Common myeloid progenitor, CD34-positive (primary cell): ENCODE results near the gene RIPOR3.

Experiments
- CTCF ChIA-PET: fragments of 350-600 bp; sonication (Branson Sonifier 250); formaldehyde crosslinking; loops from one replicate; lab custom pipeline; 2021; ENCODE audit warnings: antibody characterized with exemption; lab: Charles Lee
- POLR2A ChIA-PET: fragments of 350-600 bp; sonication (Branson Sonifier 250); formaldehyde crosslinking; loops from one replicate; lab custom pipeline; 2021; ENCODE audit warnings: antibody characterized with exemption; lab: Charles Lee
- DNase-seq, 3 donors: peaks; one replicate each; pipeline versions ENCODE4 v3.0.0 to v3.0.0-alpha.2; 2013
- H3K27ac ChIP-seq, 2 experiments: 1 replicate in 1 of 2; 2 replicates in 1 of 2; pipeline ENCODE4 v1.7.0; 2013; ENCODE audit warnings: inconsistent platforms in 2 of 2, low read length in 2 of 2, mild to moderate bottlenecking in 2 of 2, low read depth in 1 of 2, moderate library complexity in 1 of 2; ENCODE audit not compliant: severe bottlenecking in 2 of 2, insufficient read depth in 1 of 2, poor library complexity in 1 of 2
- H3K27me3 ChIP-seq, 5 experiments: replicated peaks in 2 of 5; 1 replicate in 3 of 5; 2 replicates in 2 of 5; pipeline versions ENCODE4 v1.6.1 to v1.7.0; 2013; ENCODE audit warnings: low read length in 4 of 5, mild to moderate bottlenecking in 2 of 5, moderate library complexity in 2 of 5, inconsistent platforms in 1 of 5; ENCODE audit not compliant: insufficient read depth in 5 of 5, control insufficient read depth in 4 of 5
- H3K36me3 ChIP-seq, 4 experiments: 1 replicate in 2 of 4; 2 replicates in 2 of 4; pipeline versions ENCODE4 v1.6.1 to v1.7.0; 2013; ENCODE audit warnings: low read length in 3 of 4, control low read depth in 1 of 4, mild to moderate bottlenecking in 1 of 4; ENCODE audit not compliant: control insufficient read depth in 4 of 4, insufficient read depth in 4 of 4
- H3K4me1 ChIP-seq, 4 experiments: 1 replicate in 3 of 4; 2 replicates in 1 of 4; pipeline versions ENCODE4 v1.6.1 to v1.7.1; 2013; ENCODE audit warnings: low read length in 3 of 4, mild to moderate bottlenecking in 3 of 4, control low read depth in 1 of 4, inconsistent platforms in 1 of 4, moderate library complexity in 1 of 4; ENCODE audit not compliant: control insufficient read depth in 4 of 4, insufficient read depth in 4 of 4; ENCODE audit errors: control extremely low read depth in 1 of 4
- H3K4me3 ChIP-seq, 7 experiments: 1 replicate in 4 of 7; 2 replicates in 3 of 7; pipeline versions ENCODE4 v1.5.1 to v1.7.0; 2013; ENCODE audit warnings: mild to moderate bottlenecking in 7 of 7, low read length in 6 of 7, moderate library complexity in 6 of 7, inconsistent platforms in 2 of 7, low read depth in 2 of 7, control low read depth in 1 of 7; ENCODE audit not compliant: insufficient read depth in 4 of 7, control insufficient read depth in 1 of 7; ENCODE audit errors: extremely low read depth in 1 of 7
- H3K9me3 ChIP-seq, 5 experiments: 1 replicate in 4 of 5; 2 replicates in 1 of 5; pipeline versions ENCODE4 v1.6.1 to v1.7.1; 2013; ENCODE audit warnings: low read length in 4 of 5, mild to moderate bottlenecking in 2 of 5, inconsistent platforms in 1 of 5, low read depth in 1 of 5, moderate library complexity in 1 of 5; ENCODE audit not compliant: control insufficient read depth in 4 of 5, insufficient read depth in 2 of 5; ENCODE audit errors: control extremely low read depth in 1 of 5
- WGBS: methylation state at CpG from one replicate; pipeline ENCODE4 v1.1.5; 2013; ENCODE audit not compliant: insufficient coverage; 5-methylcytosine and 5-hydroxymethylcytosine counted together

Gene RIPOR3

DNA sequence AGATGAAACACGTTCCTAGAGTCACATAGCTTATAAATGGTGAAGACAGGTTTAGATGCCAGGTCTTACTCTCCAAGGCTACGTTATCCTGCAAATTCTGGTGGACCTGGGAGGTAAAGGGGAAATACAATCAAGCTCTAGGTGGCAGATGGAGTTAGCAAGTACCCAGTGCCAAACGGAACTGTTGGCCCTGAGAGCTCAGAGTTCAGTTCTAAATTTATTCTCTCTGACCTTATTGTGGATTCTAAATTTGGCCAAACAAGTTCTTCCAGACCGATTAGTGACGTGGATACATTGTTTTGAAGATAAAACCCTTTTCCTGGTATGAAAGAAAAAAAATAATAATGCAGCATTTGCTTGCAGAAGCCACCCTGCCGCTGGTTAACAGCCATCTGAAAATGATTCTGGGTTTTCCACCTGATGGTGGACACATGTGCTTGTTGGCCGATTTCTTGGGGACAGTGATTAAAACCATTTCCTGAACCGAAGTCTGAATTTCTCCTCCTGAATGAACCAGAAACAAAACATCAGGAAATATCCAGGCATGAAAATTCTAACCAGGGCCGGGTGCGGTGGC is 32.5 kb downstream of the RIPOR3 start:
- POLR2A ChIA-PET = no interaction called here
- H3K27ac ChIP-seq = no peak overlapping the region
- no peak for DNase-seq
- CTCF ChIA-PET = no interaction called here
- H3K36me3 ChIP-seq = no peaks in the 10 kb centered on the region
- H3K27me3 ChIP-seq = no peaks in the 10 kb centered on the region
- H3K9me3 ChIP-seq = no peaks in the 10 kb centered on the region
- no peak overlapping the region for H3K4me3 ChIP-seq
- 94% methylated on average over 7 of the region's 10 CpGs for WGBS
- H3K4me1 ChIP-seq = peaks cover 0 to 7% (median 3%) of the 10 kb centered on the region in 4 experiments

- Histone ChIP-seq H3K27ac (no peak overlapping the region), H3K9me3 (peaks cover 0 to 2% (median 0%) of the 10 kb centered on the region in 5 experiments), H3K4me1 (no peaks in the 10 kb centered on the region), H3K36me3 (peaks cover 0 to 3% (median 0%) of the 10 kb centered on the region in 4 experiments), H3K4me3 (no peak overlapping the region), H3K27me3 (no peaks in the 10 kb centered on the region)
- DNase-seq = no peak
- ChIA-PET CTCF (interaction anchor here (0.8 to 1.2 kb wide), 3 partner anchors 11 to 58 kb away, joined by 3 read pairs; no protein-coding TSS in a partner anchor), POLR2A (no interaction called here)
- WGBS = 95% methylated on average over 12 of the region's 16 CpGs
Measured at GRCh38 chr20:50655311-50655880, 35.9 kb downstream of the RIPOR3 start.

- Histone ChIP-seq H3K4me1 (no peaks in the 10 kb centered on the region), H3K27ac (no peak overlapping the region), H3K4me3 (no peak overlapping the region), H3K36me3 (peaks cover 0 to 3% (median under 1%) of the 10 kb centered on the region in 4 experiments), H3K9me3 (peaks cover 0 to 2% (median 0%) of the 10 kb centered on the region in 5 experiments), H3K27me3 (no peaks in the 10 kb centered on the region)
- CTCF ChIA-PET = interaction anchor here (0.8 to 1.2 kb wide), 3 partner anchors 12 to 59 kb away, joined by 3 read pairs; no protein-coding TSS in a partner anchor
- POLR2A ChIA-PET = no interaction called here
- DNase-seq = no peak
- WGBS = 96% methylated on average over 6 of the region's 6 CpGs
Measured at GRCh38 chr20:50654904-50655303, 36.4 kb downstream of the RIPOR3 start.

GRCh38 chr20:50652702-50653294 is 38.5 kb downstream of the RIPOR3 start:
- Histone ChIP-seq H3K9me3 (peaks cover 0 to 2% (median 0%) of the 10 kb centered on the region in 5 experiments), H3K36me3 (peaks cover 0 to 6% (median 2%) of the 10 kb centered on the region in 4 experiments), H3K4me3 (no peak overlapping the region), H3K27ac (no peak overlapping the region), H3K4me1 (no peaks in the 10 kb centered on the region), H3K27me3 (no peaks in the 10 kb centered on the region)
- WGBS = 97% methylated on average over 7 of the region's 11 CpGs
- ChIA-PET CTCF (interaction anchor here (1.3 to 1.6 kb wide), 2 partner anchors 11 to 43 kb away, joined by 3 to 6 read pairs; no protein-coding TSS in a partner anchor), POLR2A (no interaction called here)
- no peak for DNase-seq

GRCh38 chr20:50651676-50652075 is 39.7 kb downstream of the RIPOR3 start:
- Histone ChIP-seq H3K4me1 (no peaks in the 10 kb centered on the region), H3K27ac (no peak overlapping the region), H3K4me3 (no peak overlapping the region), H3K36me3 (peaks cover 0 to 6% (median 2%) of the 10 kb centered on the region in 4 experiments), H3K27me3 (no peaks in the 10 kb centered on the region), H3K9me3 (peaks cover 0 to 2% (median 0%) of the 10 kb centered on the region in 5 experiments)
- 100% methylated on average over 2 of the region's 4 CpGs for WGBS
- DNase-seq = no peak
- ChIA-PET CTCF (interaction anchor here (1.6 kb wide), 2 partner anchors 11 to 12 kb away, joined by 3 to 6 read pairs; no protein-coding TSS in a partner anchor), POLR2A (no interaction called here)

DNA sequence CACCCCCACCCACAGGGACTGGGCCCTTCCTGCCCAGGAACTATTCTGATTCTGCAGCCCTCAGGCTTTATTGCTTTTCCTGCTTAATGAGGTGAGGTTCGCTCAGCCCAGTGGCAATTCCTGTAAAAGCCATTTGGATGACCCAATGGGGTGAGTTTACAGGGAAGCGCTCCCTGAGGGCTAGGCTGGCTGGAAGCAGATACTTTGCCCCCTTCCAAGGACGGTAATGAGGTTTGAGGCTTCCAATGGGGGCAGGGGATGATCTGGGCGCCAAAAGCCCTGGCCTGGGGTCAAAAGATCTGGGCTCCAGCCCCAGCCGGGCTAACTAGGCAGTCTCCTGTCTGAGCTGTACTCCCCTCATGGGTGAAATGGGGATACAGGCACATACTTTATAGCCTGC is 41.8 kb downstream of the RIPOR3 start:
- no peak overlapping the region for H3K27ac ChIP-seq
- H3K36me3 ChIP-seq = peaks cover 0 to 6% (median 2%) of the 10 kb centered on the region in 4 experiments
- no peak for DNase-seq
- peaks cover 0 to 3% (median 0%) of the 10 kb centered on the region in 5 experiments for H3K9me3 ChIP-seq
- peaks cover 0 to 3% (median 0%) of the 10 kb centered on the region in 4 experiments for H3K4me1 ChIP-seq
- ChIA-PET POLR2A (no interaction called here), CTCF (no interaction called here)
- H3K4me3 ChIP-seq = no peak overlapping the region
- no peaks in the 10 kb centered on the region for H3K27me3 ChIP-seq
- WGBS = 100% methylated on average over 4 of the region's 5 CpGs

- H3K9me3 ChIP-seq = peaks cover 0 to 3% (median 0%) of the 10 kb centered on the region in 5 experiments
- POLR2A ChIA-PET = no interaction called here
- peaks cover 0 to 3% (median 0%) of the 10 kb centered on the region in 4 experiments for H3K4me1 ChIP-seq
- no peak for DNase-seq
- no peak overlapping the region for H3K4me3 ChIP-seq
- H3K36me3 ChIP-seq = peaks cover 0 to 6% (median 2%) of the 10 kb centered on the region in 4 experiments
- 96% methylated on average over 6 of the region's 6 CpGs for WGBS
- no peaks in the 10 kb centered on the region for H3K27me3 ChIP-seq
- no peak overlapping the region for H3K27ac ChIP-seq
- CTCF ChIA-PET = interaction anchor here (1.4 kb wide), 1 partner anchor 22 kb away, joined by 3 read pairs; no protein-coding TSS in a partner anchor
Measured at GRCh38 chr20:50648651-50649050, 42.7 kb downstream of the RIPOR3 start.
